ENCODE data around the gene RAB44. TPM values are rescaled to one million over a fixed set of nuclear protein-coding genes. Genes with fewer than 3 reads are reported as not detected.

The RAB44 gene
- total RNA-seq, 4 donors from 2014 or later: 0.10 to 0.65 (median 0.26) TPM

DNA sequence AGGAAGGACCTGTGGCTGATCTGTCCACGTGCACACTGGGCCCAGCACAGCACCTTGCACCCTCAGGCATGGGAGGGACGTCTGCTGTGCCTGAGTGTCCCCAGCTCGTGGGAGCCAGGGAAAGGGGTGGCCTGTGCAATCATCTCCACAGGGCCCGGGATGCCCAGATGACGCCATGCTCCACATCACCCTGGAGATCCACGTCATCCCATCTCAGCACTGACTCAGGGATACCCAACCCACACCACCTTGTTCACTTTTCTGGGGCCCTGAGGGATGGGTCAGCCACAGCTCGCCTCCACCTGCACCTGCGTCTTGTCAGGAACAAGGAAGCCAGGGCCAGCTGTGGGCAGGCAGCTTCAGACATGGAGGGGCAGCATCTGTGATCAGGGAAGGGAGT, 48.2 kb downstream of the RAB44 start:
- intact Hi-C loops (cut with DNase I; ENCODE audit: low total_unique reads): no loop called here
- DNase-seq (ENCODE audit: low spot score in 2 of 2): no peak
- H3K4me3 ChIP-seq (ENCODE audit: low read depth, poor library complexity, severe bottlenecking): no peak overlapping the region
- WGBS, 2 donors: 72 to 75% methylated on average over 8 of the region's 8 CpGs
- no peak for TF ChIP-seq POLR2A (IDR thresholded peaks at IDR 0.05)
- TF ChIP-seq, protein P1, sequence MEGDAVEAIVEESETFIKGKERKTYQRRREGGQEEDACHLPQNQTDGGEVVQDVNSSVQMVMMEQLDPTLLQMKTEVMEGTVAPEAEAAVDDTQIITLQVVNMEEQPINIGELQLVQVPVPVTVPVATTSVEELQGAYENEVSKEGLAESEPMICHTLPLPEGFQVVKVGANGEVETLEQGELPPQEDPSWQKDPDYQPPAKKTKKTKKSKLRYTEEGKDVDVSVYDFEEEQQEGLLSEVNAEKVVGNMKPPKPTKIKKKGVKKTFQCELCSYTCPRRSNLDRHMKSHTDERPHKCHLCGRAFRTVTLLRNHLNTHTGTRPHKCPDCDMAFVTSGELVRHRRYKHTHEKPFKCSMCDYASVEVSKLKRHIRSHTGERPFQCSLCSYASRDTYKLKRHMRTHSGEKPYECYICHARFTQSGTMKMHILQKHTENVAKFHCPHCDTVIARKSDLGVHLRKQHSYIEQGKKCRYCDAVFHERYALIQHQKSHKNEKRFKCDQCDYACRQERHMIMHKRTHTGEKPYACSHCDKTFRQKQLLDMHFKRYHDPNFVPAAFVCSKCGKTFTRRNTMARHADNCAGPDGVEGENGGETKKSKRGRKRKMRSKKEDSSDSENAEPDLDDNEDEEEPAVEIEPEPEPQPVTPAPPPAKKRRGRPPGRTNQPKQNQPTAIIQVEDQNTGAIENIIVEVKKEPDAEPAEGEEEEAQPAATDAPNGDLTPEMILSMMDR (IDR thresholded peaks at IDR 0.05): no peak

DNA sequence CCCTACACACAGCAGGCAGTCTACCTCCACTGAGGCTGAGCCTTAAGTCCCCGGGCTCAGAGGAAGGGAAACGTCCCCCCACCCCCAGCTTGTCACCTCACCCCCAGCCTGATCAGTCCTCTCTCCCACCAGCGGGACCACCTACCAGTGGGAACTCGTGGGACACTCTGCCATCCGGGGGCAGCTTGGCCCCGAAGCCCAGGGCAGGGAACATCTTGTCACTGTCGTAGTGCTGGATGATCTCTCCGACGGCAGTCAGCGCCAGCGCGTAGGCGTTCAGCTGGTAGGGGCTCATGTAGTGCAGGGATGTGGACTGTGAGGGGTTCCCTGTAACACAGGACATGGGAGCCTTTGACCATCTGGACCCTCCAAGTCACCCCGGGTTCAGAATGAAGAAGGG, 48.6 kb downstream of the RAB44 start:
- intact Hi-C loops (cut with DNase I; ENCODE audit: low total_unique reads): no loop called here
- DNase-seq (ENCODE audit: low spot score in 2 of 2): no peak
- TF ChIP-seq, protein P1 (IDR thresholded peaks at IDR 0.05): no peak
- no peak for TF ChIP-seq POLR2A (IDR thresholded peaks at IDR 0.05)

DNA sequence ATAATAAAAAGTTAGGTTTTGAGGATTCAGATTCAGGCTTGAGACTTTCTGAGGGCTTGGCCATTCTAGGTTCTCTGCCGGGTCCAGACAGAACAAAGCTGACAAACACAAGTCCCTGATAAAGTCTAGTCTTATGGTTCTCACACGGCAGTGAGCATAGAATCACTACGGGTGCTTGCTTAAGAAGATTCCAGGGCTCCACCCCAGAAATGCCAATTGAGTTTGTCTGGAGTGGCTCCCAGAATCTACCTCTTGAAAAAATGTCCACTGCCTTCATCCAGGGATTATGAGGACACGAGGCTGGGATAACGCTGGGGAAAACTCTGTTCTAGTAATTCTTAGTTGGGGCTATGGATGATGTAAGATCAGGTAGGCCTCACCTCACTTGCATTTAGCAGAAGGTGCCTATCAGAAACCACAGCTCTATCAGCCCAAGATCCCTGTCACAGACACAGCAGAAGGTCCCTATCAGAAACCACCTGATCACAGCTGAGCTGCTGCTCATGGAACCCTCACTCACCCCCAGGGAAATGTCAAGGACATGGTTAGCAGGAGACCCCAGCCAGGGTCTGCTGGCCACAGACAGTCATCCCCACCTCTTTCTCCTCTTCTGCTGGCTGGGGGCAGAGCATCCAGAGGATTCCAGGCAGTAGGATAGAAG, 52.3 kb downstream of the RAB44 start:
- TF ChIP-seq POLR2A (IDR thresholded peaks at IDR 0.05): no peak
- TF ChIP-seq, protein P1 (IDR thresholded peaks at IDR 0.05): no peak
- no peak for DNase-seq (ENCODE audit: low spot score in 2 of 2)
- no peak overlapping the region for H3K4me3 ChIP-seq (ENCODE audit: low read depth, poor library complexity, severe bottlenecking)
- intact Hi-C loops (cut with DNase I; ENCODE audit: low total_unique reads): loop anchor here (10.0 kb wide), 1 partner anchor 125 kb away; no protein-coding TSS in a partner anchor
- WGBS, 2 donors: 74 to 83% methylated on average over 5 of the region's 5 CpGs

More for the DNA sequence above, 48.6 kb downstream of the RAB44 start:
- H3K4me3 ChIP-seq (ENCODE audit: low read depth, poor library complexity, severe bottlenecking): no peak overlapping the region
- WGBS, 2 donors: 73 to 97% methylated on average over 6 to 14 of the region's 14 CpGs

DNA sequence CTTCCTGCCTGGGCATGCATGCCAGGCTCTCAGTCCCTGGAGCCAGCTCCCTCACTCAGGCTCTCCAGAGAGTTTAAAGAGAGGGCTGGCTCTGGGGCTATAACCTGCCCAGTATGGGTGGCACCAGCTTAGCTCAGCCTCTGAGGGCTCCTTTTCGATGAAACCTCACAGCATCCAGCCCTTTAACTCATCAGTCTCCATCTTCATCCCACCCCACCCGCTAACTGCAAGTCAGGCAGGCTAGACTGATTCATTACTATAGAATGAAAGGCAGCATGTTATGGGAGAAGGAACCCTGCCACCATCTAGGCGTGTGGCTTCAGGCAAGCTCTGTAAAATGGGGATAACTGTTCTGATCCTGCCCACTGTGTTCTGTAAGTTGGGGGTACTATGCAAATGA, 53.5 kb downstream of the RAB44 start:
- intact Hi-C loops (cut with DNase I; ENCODE audit: low total_unique reads): loop anchor here (10.0 kb wide), 1 partner anchor 126 kb away; no protein-coding TSS in a partner anchor
- WGBS, 2 donors: 66 to 77% methylated on average over 3 of the region's 3 CpGs
- no peak for TF ChIP-seq POLR2A (IDR thresholded peaks at IDR 0.05)
- TF ChIP-seq, protein P1 (IDR thresholded peaks at IDR 0.05): no peak
- no peak overlapping the region for H3K4me3 ChIP-seq (ENCODE audit: low read depth, poor library complexity, severe bottlenecking)
- DNase-seq (ENCODE audit: low spot score in 2 of 2): no peak

DNA sequence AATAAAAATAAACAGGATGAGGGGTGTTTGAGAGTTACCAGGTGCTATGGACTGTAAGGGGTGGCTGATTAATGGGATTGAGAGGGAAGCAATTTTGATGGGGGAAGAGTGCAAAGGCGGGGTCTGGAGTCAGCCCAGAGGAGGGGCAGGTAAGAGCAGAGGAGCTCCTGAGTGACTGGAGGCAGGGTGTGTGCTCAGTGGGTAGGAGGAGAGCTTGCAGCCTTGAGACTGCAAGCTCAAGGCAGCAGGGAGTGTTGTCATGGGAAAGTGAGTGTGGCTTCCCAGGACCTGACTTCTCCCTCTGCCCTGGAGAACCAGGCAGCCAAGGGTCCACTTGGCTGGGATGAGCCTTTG, 54.2 kb downstream of the RAB44 start:
- intact Hi-C loops (cut with DNase I; ENCODE audit: low total_unique reads): loop anchor here (10.0 kb wide), 1 partner anchor 127 kb away; no protein-coding TSS in a partner anchor
- TF ChIP-seq POLR2A (IDR thresholded peaks at IDR 0.05): no peak
- TF ChIP-seq, protein P1 (IDR thresholded peaks at IDR 0.05): no peak
- DNase-seq (ENCODE audit: low spot score in 2 of 2): no peak
- 0 to 15% methylated on average over 1 of the region's 1 CpG for WGBS, 2 donors
- no peak overlapping the region for H3K4me3 ChIP-seq (ENCODE audit: low read depth, poor library complexity, severe bottlenecking)

Measured in lower leg skin (tissue), 4 donors.